HEK293 (cell line): Measurements from ENCODE around the gene ZNF316.

ENCODE experiments used
- CTCF ChIA-PET: fragments of 350-600 bp; formaldehyde crosslinking; extraction: SDS; loops from one replicate; lab custom pipeline; 2021; ENCODE audit warnings: antibody characterized with exemption; lab: Yijun Ruan, JAX
- POLR2A ChIA-PET: fragments of 300-600 bp; formaldehyde crosslinking; extraction: SDS; loops from one replicate; lab custom pipeline; 2020; ENCODE audit warnings: antibody characterized with exemption, inconsistent platforms; lab: Yijun Ruan, JAX
- H3K27ac ChIP-seq: fragments of 200-500 bp; sonication (Bioruptor generic); 2 replicates; pipeline ENCODE4 v1.5.1; 2014; ENCODE audit warnings: low read depth, low read length, control low read depth, inconsistent platforms; ENCODE audit errors: extremely low read depth
- H3K36me3 ChIP-seq, 2 experiments: fragments of 200-500 bp in 1 of 2; sonication (Bioruptor generic) in 1 of 2; 1 replicate in 1 of 2; 2 replicates in 1 of 2; pipeline ENCODE4 v1.5.1; 2014 to 2017; ENCODE audit warnings: inconsistent platforms in 2 of 2, low read length in 2 of 2; ENCODE audit not compliant: control insufficient read depth in 2 of 2, insufficient read depth in 1 of 2
- H3K4me1 ChIP-seq: fragments of 200-500 bp; sonication (Bioruptor generic); 2 replicates; pipeline ENCODE4 v1.5.1; 2014; ENCODE audit warnings: mild to moderate bottlenecking, low read length, inconsistent platforms; ENCODE audit not compliant: control insufficient read depth, insufficient read depth
- H3K4me3 ChIP-seq: 2 replicates; pipeline ENCODE4 v1.5.1; 2011; ENCODE audit warnings: low read depth, mild to moderate bottlenecking, control low read depth, low read length, moderate library complexity
- H3K9me3 ChIP-seq: fragments of 200-500 bp; sonication (Bioruptor generic); 2 replicates; pipeline ENCODE4 v1.5.1; 2014; ENCODE audit warnings: low read depth, low read length, inconsistent platforms; ENCODE audit not compliant: control insufficient read depth, insufficient read depth
- KLF7 ChIP-seq: fragments of 450-650 bp; formaldehyde crosslinking; IDR thresholded peaks from 2 replicates; pipeline ENCODE4 v1.5.1; 2016; ENCODE audit warnings: missing biosample characterization, missing genetic modification characterization, borderline replicate concordance
- MYNN ChIP-seq: fragments of 450-650 bp; formaldehyde crosslinking; IDR thresholded peaks from 2 replicates; pipeline ENCODE4 v1.5.1; 2016; ENCODE audit warnings: missing biosample characterization, missing genetic modification characterization, borderline replicate concordance
- PRDM1 ChIP-seq: fragments of 450-650 bp; formaldehyde crosslinking; IDR thresholded peaks from 2 replicates; pipeline ENCODE4; 2016; ENCODE audit warnings: missing biosample characterization, missing genetic modification characterization
- ZEB2 ChIP-seq: fragments of 450-650 bp; formaldehyde crosslinking; IDR thresholded peaks from 2 replicates; pipeline ENCODE4 v1.5.1; 2016; ENCODE audit warnings: missing biosample characterization, missing genetic modification characterization
- ZNF501 ChIP-seq: fragments of 450-650 bp; formaldehyde crosslinking; IDR thresholded peaks from 2 replicates; pipeline ENCODE4 v1.5.1; 2016; ENCODE audit warnings: missing biosample characterization, missing genetic modification characterization
- ZNF514 ChIP-seq: fragments of 450-650 bp; formaldehyde crosslinking; IDR thresholded peaks from 2 replicates; pipeline ENCODE4 v1.5.1; 2016; ENCODE audit warnings: missing biosample characterization, missing genetic modification characterization
- ZNF549 ChIP-seq: fragments of 450-650 bp; IDR thresholded peaks from 2 replicates; pipeline ENCODE4 v1.5.1; 2018; ENCODE audit warnings: missing biosample characterization, missing genetic modification characterization, mild to moderate bottlenecking, inconsistent platforms, moderate library complexity
- ZNF777 ChIP-seq: fragments of 450-650 bp; formaldehyde crosslinking; IDR thresholded peaks from 2 replicates; pipeline ENCODE4 v1.5.1; 2017; ENCODE audit warnings: missing biosample characterization, missing genetic modification characterization, borderline replicate concordance
- TF ChIP-seq, protein P1 (sequence below): fragments of 450-650 bp; formaldehyde crosslinking; IDR thresholded peaks from 2 replicates; pipeline ENCODE4 v1.5.1; 2016; ENCODE audit warnings: missing biosample characterization, missing genetic modification characterization
- TF ChIP-seq, protein P2 (sequence below): fragments of 450-650 bp; formaldehyde crosslinking; IDR thresholded peaks from 2 replicates; pipeline ENCODE4 v1.5.1; 2017; ENCODE audit warnings: missing biosample characterization, missing genetic modification characterization

The ZNF316 gene

DNA sequence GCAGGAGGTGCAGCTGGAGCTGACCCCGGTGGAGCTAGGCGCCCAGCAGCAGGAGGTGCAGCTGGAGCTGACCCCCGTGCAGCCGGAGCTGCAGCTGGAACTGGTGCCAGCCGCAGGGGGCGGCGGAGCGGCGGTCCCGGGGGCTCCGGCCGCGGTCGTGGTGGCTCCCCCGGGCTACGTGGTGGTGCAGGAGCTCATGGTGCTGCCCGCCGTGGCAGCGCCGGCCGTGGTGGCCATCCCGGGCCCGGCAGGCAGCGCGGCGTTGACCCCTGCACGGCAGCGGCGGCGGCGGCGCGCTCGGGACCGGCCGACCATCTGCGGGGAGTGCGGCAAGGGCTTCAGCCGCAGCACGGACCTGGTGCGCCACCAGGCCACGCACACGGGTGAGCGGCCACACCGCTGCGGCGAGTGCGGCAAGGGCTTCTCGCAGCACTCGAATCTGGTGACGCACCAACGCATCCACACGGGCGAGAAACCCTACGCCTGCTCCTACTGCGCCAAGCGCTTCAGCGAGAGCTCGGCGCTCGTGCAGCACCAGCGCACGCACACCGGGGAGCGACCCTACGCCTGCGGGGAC lies 14.9 kb upstream of the ZNF316 start (continued):
- TF ChIP-seq ZNF777 (tag by site-specific recombination) (no peak), ZNF514 (tag by site-specific recombination) (no peak), ZNF549 (no peak)

DNA sequence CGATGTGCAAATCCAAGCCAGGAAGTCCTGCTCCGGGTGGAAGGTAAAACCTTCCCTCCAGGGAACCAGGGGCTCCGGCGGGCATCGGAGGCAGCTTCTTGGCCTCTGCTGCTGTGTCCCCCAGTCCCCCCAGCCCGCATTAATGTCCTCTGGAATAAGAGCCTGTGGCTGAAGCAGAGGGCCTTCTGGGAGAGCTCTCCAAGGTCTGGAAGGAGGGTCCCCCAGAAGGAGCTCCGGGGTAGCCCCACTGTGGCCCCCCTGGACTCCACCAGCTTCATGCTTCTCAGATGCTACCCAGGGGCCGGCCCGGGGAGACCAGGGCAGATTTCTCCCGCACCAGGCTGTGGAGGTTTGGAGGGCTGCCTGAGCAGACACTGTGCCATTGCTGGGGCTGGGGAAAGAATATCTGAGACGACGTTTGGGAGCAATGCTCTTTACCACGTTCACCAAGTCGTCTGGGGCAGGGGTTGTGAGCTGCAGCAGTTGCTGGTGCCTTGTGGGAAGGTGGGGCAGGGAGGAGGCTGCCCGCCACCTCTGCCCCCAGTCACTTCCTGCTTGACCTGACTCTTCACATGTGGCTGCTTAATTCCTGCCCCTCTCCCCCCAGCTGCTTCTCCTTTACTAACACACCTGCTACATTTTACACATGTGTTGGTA lies 13.4 kb upstream of the ZNF316 start:
- H3K36me3 ChIP-seq: peaks cover 7 to 31% of the 10 kb centered on the region in 2 experiments; a peak in 2 of 3 replicates
- no peaks in the 10 kb centered on the region for H3K4me1 ChIP-seq
- no peaks in the 10 kb centered on the region for H3K9me3 ChIP-seq
- ChIA-PET POLR2A (no interaction called here), CTCF (no interaction called here)
- no peak overlapping the region for H3K27ac ChIP-seq
- no peak overlapping the region for H3K4me3 ChIP-seq
- TF ChIP-seq, protein P1, sequence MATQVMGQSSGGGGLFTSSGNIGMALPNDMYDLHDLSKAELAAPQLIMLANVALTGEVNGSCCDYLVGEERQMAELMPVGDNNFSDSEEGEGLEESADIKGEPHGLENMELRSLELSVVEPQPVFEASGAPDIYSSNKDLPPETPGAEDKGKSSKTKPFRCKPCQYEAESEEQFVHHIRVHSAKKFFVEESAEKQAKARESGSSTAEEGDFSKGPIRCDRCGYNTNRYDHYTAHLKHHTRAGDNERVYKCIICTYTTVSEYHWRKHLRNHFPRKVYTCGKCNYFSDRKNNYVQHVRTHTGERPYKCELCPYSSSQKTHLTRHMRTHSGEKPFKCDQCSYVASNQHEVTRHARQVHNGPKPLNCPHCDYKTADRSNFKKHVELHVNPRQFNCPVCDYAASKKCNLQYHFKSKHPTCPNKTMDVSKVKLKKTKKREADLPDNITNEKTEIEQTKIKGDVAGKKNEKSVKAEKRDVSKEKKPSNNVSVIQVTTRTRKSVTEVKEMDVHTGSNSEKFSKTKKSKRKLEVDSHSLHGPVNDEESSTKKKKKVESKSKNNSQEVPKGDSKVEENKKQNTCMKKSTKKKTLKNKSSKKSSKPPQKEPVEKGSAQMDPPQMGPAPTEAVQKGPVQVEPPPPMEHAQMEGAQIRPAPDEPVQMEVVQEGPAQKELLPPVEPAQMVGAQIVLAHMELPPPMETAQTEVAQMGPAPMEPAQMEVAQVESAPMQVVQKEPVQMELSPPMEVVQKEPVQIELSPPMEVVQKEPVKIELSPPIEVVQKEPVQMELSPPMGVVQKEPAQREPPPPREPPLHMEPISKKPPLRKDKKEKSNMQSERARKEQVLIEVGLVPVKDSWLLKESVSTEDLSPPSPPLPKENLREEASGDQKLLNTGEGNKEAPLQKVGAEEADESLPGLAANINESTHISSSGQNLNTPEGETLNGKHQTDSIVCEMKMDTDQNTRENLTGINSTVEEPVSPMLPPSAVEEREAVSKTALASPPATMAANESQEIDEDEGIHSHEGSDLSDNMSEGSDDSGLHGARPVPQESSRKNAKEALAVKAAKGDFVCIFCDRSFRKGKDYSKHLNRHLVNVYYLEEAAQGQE (tag by site-specific recombination): peak; percentile 61; the same call in 1 of the 2 replicates
- TF ChIP-seq ZNF501: no peak
- TF ChIP-seq ZEB2 (tag by site-specific recombination): no peak

DNA sequence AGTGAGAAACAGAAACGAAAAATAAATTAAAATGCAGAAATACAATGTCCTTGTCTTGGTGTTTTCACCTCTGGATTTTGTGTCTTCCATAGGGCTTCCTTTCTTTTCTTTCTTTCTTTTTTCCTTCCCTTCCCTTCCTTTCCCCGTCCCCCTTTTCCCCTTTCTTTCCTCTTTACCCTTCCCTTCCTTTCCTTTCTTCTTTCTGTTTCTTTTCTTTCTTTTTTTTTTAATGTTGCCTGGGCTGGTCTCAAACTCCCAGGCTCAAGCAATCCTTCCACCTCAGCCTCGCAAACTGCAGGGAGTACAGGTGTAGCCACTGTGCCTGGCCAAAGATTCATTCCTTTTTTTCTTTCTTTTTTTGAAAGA lies 12.9 kb upstream of the ZNF316 start:
- TF ChIP-seq PRDM1 (tag by site-specific recombination) (peak; percentile 64), KLF7 (no peak)
- TF ChIP-seq, all 188 proteins: peak for 1
- no peak overlapping the region for H3K27ac ChIP-seq
- no peak overlapping the region for H3K4me3 ChIP-seq
- H3K4me1 ChIP-seq: no peaks in the 10 kb centered on the region
- ChIA-PET POLR2A (no interaction called here), CTCF (no interaction called here)
- no peaks in the 10 kb centered on the region for H3K9me3 ChIP-seq
- peaks cover 4 to 31% of the 10 kb centered on the region in 2 experiments; a peak in 2 of 3 replicates for H3K36me3 ChIP-seq

DNA sequence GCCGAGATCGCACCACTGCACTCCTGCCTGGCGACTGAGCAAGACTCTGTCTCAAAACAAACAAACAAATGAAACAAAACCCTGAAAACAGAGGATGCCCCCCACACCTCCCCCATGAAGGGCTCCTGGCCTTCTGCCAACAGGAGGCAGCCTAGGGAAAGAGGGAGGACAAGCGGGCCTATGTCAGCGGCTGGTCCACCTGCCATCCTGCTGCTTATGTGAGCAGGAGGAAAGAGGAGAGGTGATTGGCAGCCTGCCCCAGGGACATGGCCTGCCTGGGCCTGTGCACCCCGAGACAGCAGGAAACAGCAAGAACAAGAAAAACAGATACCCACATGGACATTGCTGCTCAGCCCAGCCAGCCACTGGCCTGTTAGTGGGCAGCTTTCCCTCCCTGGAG lies 9.1 kb upstream of the ZNF316 start:
- H3K9me3 ChIP-seq: no peaks in the 10 kb centered on the region
- no peaks in the 10 kb centered on the region for H3K4me1 ChIP-seq
- H3K27ac ChIP-seq: no peak overlapping the region
- H3K4me3 ChIP-seq: no peak overlapping the region
- TF ChIP-seq, protein P2, sequence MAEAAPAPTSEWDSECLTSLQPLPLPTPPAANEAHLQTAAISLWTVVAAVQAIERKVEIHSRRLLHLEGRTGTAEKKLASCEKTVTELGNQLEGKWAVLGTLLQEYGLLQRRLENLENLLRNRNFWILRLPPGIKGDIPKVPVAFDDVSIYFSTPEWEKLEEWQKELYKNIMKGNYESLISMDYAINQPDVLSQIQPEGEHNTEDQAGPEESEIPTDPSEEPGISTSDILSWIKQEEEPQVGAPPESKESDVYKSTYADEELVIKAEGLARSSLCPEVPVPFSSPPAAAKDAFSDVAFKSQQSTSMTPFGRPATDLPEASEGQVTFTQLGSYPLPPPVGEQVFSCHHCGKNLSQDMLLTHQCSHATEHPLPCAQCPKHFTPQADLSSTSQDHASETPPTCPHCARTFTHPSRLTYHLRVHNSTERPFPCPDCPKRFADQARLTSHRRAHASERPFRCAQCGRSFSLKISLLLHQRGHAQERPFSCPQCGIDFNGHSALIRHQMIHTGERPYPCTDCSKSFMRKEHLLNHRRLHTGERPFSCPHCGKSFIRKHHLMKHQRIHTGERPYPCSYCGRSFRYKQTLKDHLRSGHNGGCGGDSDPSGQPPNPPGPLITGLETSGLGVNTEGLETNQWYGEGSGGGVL (tag by site-specific recombination): peak; percentile 46; the same call in 1 of the 2 replicates
- no peak for TF ChIP-seq MYNN
- ChIA-PET CTCF (interaction anchor here (0.6 kb wide), 1 partner anchor 81 kb away, joined by 3 read pairs; no protein-coding TSS in a partner anchor), POLR2A (no interaction called here)
- peaks cover 4 to 10% of the 10 kb centered on the region in 2 experiments; a peak in 2 of 3 replicates for H3K36me3 ChIP-seq
